Measurements from ENCODE around the gene WIZ. TPM values are rescaled to one million over a fixed set of nuclear protein-coding genes. Genes with fewer than 3 reads are reported as not detected.
"Not testable (repeated sequence)": the region's sequence is repeated elsewhere in the genome, so short reads cannot be mapped to it uniquely, and the experiment has no call there.

Gene WIZ
- total and polyA plus RNA-seq, 2 experiments from 2014 or later: 40.3 to 82.7 TPM

GRCh38 chr19:15399234-15399515, 50.6 kb downstream of the WIZ start:
- H3K36me3 ChIP-seq: peaks cover 55% of the 10 kb centered on the region
- no peak overlapping the region for H3K4me3 ChIP-seq
- no peak overlapping the region for H3K27ac ChIP-seq
- no peak for DNase-seq (ENCODE audit: low read depth in 1 of 2, low spot score in 1 of 2)
- no peaks in the 10 kb centered on the region for H3K9me3 ChIP-seq (ENCODE audit: low read depth)
- peaks cover 19% of the 10 kb centered on the region for H3K4me1 ChIP-seq (ENCODE audit: low read depth)
- TF ChIP-seq, protein P1, sequence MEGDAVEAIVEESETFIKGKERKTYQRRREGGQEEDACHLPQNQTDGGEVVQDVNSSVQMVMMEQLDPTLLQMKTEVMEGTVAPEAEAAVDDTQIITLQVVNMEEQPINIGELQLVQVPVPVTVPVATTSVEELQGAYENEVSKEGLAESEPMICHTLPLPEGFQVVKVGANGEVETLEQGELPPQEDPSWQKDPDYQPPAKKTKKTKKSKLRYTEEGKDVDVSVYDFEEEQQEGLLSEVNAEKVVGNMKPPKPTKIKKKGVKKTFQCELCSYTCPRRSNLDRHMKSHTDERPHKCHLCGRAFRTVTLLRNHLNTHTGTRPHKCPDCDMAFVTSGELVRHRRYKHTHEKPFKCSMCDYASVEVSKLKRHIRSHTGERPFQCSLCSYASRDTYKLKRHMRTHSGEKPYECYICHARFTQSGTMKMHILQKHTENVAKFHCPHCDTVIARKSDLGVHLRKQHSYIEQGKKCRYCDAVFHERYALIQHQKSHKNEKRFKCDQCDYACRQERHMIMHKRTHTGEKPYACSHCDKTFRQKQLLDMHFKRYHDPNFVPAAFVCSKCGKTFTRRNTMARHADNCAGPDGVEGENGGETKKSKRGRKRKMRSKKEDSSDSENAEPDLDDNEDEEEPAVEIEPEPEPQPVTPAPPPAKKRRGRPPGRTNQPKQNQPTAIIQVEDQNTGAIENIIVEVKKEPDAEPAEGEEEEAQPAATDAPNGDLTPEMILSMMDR (IDR thresholded peaks at IDR 0.05; ENCODE audit: low read depth, low read length): no peak
- no peaks in the 10 kb centered on the region for H3K27me3 ChIP-seq

DNA sequence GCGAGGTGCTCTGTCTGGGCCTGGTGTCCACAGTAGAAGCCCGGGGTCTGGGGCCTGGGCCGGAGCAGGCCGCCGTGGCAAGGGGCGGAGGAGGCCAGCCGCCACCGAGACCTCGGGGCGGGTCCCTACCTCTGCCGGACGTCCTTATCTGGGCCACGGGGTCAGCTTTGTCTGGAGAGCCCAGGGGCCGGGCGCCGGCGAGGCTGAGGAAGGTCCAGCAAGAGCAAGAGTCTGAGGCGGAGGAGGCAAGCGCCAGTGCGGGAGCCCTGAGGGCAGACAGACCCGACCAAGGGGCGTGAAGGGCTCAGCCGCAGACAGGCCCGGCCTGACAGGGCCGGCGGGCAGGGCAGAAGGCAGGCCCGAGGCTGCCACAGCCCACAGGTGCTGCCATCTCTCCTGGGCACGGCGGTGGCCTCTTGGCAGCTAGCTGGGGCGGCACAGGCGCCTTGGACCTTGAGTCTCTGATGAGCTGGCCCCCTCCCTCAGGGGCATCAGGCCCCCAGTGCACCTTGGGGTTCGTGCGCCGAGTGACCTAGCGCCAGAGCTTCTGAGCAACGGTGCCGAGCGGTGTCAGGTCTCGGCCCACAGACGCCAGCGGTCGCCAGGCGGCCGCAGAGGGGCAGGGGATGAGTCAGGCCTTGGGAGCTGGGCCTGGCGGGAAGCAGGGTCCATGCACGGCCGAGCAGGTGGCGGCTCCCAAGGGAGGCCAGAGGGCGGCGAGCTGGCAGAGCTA, 51.1 kb downstream of the WIZ start:
- Histone ChIP-seq H3K36me3 (peaks cover 58% of the 10 kb centered on the region), H3K27me3 (no peaks in the 10 kb centered on the region), H3K4me3 (no peak overlapping the region), H3K4me1 (ENCODE audit: low read depth) (peaks cover 13% of the 10 kb centered on the region), H3K27ac (no peak overlapping the region), H3K9me3 (ENCODE audit: low read depth) (no peaks in the 10 kb centered on the region)
- TF ChIP-seq, protein P1 (IDR thresholded peaks at IDR 0.05; ENCODE audit: low read depth, low read length): no peak
- no peak for DNase-seq (ENCODE audit: low read depth in 1 of 2, low spot score in 1 of 2)

GRCh38 chr19:15397782-15398181, 52.0 kb downstream of the WIZ start:
- DNase-seq (ENCODE audit: low read depth in 1 of 2, low spot score in 1 of 2): no peak
- Histone ChIP-seq H3K36me3 (peaks cover 65% of the 10 kb centered on the region), H3K4me3 (no peak overlapping the region), H3K4me1 (ENCODE audit: low read depth) (peaks cover 5% of the 10 kb centered on the region), H3K27ac (no peak overlapping the region), H3K9me3 (ENCODE audit: low read depth) (no peaks in the 10 kb centered on the region), H3K27me3 (no peaks in the 10 kb centered on the region)
- TF ChIP-seq, protein P1 (IDR thresholded peaks at IDR 0.05; ENCODE audit: low read depth, low read length): no peak

GRCh38 chr19:15397236-15397635, 52.5 kb downstream of the WIZ start:
- Histone ChIP-seq H3K9me3 (ENCODE audit: low read depth) (no peaks in the 10 kb centered on the region), H3K27ac (no peak overlapping the region), H3K27me3 (no peaks in the 10 kb centered on the region), H3K4me3 (no peak overlapping the region), H3K36me3 (peaks cover 68% of the 10 kb centered on the region), H3K4me1 (ENCODE audit: low read depth) (peaks cover 5% of the 10 kb centered on the region)
- DNase-seq (ENCODE audit: low read depth in 1 of 2, low spot score in 1 of 2): no peak
- TF ChIP-seq, protein P1 (IDR thresholded peaks at IDR 0.05; ENCODE audit: low read depth, low read length): no peak

DNA sequence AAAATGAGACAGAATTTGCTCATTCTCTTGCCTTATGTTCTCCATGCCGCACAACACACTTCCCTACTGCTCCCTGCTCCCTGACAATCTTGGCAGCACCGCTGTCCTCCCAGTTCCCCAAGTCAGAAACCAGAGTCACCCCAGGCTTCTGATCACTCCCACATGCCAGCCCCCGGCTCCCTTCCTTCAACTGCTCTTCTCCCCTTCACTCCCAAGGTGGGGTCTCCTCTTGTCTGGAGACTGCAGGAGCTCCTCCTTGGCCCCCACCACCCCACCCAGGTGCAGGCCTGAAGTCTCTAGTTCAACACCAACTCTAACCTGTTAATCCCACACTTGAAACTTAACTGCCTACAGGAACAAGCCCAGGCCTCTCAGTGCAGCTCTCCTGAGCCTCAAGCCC, 53.3 kb downstream of the WIZ start:
- TF ChIP-seq, protein P1 (IDR thresholded peaks at IDR 0.05; ENCODE audit: low read depth, low read length): no peak
- no peaks in the 10 kb centered on the region for H3K4me1 ChIP-seq (ENCODE audit: low read depth)
- peaks cover 74% of the 10 kb centered on the region for H3K36me3 ChIP-seq
- no peak for DNase-seq (ENCODE audit: low read depth in 1 of 2, low spot score in 1 of 2)
- H3K27me3 ChIP-seq: no peaks in the 10 kb centered on the region
- no peaks in the 10 kb centered on the region for H3K9me3 ChIP-seq (ENCODE audit: low read depth)
- H3K27ac ChIP-seq: no peak overlapping the region
- H3K4me3 ChIP-seq: no peak overlapping the region

GRCh38 chr19:15395251-15395650, 54.5 kb downstream of the WIZ start:
- not testable (repeated sequence) for H3K27ac ChIP-seq; DNase-seq (ENCODE audit: low read depth in 1 of 2, low spot score in 1 of 2); H3K4me3 ChIP-seq; H3K9me3 ChIP-seq (ENCODE audit: low read depth); H3K27me3 ChIP-seq; H3K4me1 ChIP-seq (ENCODE audit: low read depth)
- H3K36me3 ChIP-seq: peaks cover 69% of the 10 kb centered on the region

Measured in cardiac muscle cell (in vitro differentiated cells and primary cell).